BE2C (cell line): Measurements from ENCODE around the gene PSMD12.

Experiments used
- DNase-seq: peaks from one replicate; pipeline ENCODE4 v3.0.0-alpha.2; 2020
- H3K27me3 ChIP-seq: fragments of 250-450 bp; sonication (Bioruptor Pico); 2 replicates; pipeline ENCODE4 v1.5.1; 2020; ENCODE audit warnings: mild to moderate bottlenecking
- H3K36me3 ChIP-seq: fragments of 250-450 bp; sonication (Bioruptor Pico); 2 replicates; pipeline ENCODE4 v1.5.1; 2020; ENCODE audit warnings: mild to moderate bottlenecking
- H3K4me1 ChIP-seq: fragments of 250-450 bp; sonication (Bioruptor Pico); 2 replicates; pipeline ENCODE4 v1.5.1; 2020
- H3K4me3 ChIP-seq: 2 replicates; pipeline ENCODE4 v1.5.1; 2011; ENCODE audit warnings: low read depth, low read length
- H3K9me3 ChIP-seq: fragments of 250-450 bp; sonication (Bioruptor Pico); 2 replicates; pipeline ENCODE4 v1.5.1; 2020
- TF ChIP-seq, protein P1 (sequence below): IDR thresholded peaks from 2 replicates; pipeline ENCODE4 v1.5.1; 2012; ENCODE audit warnings: mild to moderate bottlenecking, low read depth, low read length

The PSMD12 gene

DNA sequence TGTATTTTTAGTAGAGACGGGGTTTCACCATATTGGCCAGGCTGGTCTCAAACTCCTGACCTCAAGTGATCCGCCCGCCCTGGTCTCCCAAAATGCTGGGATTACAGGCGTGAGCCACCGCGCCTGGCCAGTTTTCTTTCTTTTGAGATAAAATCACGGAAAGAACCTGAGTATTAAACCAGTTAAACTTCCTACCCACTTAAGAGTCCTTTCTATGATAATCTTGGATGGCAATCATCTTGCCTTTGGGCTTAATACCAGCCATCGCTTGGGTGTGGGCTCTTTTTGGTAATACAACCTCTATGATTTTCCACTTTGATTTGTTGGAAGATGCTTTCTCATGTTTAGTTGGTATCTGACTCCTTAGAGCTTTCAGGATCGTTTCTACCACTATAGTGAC, 34.7 kb upstream of the PSMD12 start:
- no peaks in the 10 kb centered on the region for H3K27me3 ChIP-seq
- DNase-seq = no peak
- no peaks in the 10 kb centered on the region for H3K9me3 ChIP-seq
- H3K4me3 ChIP-seq = no peak overlapping the region
- no peaks in the 10 kb centered on the region for H3K4me1 ChIP-seq
- H3K36me3 ChIP-seq = no peaks in the 10 kb centered on the region
- TF ChIP-seq, protein P1, sequence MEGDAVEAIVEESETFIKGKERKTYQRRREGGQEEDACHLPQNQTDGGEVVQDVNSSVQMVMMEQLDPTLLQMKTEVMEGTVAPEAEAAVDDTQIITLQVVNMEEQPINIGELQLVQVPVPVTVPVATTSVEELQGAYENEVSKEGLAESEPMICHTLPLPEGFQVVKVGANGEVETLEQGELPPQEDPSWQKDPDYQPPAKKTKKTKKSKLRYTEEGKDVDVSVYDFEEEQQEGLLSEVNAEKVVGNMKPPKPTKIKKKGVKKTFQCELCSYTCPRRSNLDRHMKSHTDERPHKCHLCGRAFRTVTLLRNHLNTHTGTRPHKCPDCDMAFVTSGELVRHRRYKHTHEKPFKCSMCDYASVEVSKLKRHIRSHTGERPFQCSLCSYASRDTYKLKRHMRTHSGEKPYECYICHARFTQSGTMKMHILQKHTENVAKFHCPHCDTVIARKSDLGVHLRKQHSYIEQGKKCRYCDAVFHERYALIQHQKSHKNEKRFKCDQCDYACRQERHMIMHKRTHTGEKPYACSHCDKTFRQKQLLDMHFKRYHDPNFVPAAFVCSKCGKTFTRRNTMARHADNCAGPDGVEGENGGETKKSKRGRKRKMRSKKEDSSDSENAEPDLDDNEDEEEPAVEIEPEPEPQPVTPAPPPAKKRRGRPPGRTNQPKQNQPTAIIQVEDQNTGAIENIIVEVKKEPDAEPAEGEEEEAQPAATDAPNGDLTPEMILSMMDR = no peak

DNA sequence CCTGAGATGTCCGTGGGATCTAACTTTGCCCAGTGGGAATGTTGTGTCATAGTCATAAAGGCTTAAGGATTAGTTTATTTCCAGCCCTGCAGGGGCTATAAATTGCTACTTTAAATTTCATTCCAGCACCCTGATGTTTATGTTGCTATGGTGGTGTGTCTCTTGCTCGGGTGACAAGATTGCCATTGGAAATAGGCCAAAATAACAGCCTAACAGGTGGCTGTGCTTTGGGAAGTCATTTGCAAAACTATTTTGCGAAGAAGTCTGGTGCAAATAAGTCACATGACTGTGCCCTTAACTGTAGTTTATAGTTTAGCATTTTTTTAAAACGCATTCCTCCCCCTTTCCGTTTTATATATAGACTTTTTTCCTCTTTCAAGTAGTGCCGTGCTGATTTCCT, 33.8 kb upstream of the PSMD12 start:
- Histone ChIP-seq H3K9me3 (no peaks in the 10 kb centered on the region), H3K4me1 (no peaks in the 10 kb centered on the region), H3K36me3 (no peaks in the 10 kb centered on the region), H3K4me3 (no peak overlapping the region), H3K27me3 (no peaks in the 10 kb centered on the region)
- TF ChIP-seq, protein P1 = no peak
- DNase-seq = no peak

DNA sequence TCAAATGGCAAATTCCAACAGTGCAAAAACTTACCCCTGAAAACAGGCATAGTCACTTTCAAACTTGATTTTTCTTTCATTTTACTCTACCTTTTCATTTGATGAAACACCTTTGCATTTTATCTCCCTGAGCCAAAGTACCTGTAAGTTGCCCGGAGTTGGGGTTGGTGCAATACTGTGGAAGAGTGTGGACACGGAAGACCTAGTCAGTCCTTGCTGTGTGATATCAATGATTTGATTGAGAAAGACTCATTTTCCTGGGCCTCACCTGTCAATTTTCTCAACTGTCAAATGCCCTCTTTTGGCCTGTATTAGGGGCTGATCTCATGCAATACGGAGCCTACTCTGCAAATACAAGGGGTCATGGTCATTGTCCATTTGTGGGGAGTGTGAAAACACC, 33.3 kb upstream of the PSMD12 start:
- no peaks in the 10 kb centered on the region for H3K9me3 ChIP-seq
- H3K4me3 ChIP-seq = no peak overlapping the region
- H3K36me3 ChIP-seq = no peaks in the 10 kb centered on the region
- no peaks in the 10 kb centered on the region for H3K27me3 ChIP-seq
- DNase-seq = no peak
- TF ChIP-seq, protein P1 = no peak
- H3K4me1 ChIP-seq = no peaks in the 10 kb centered on the region

DNA sequence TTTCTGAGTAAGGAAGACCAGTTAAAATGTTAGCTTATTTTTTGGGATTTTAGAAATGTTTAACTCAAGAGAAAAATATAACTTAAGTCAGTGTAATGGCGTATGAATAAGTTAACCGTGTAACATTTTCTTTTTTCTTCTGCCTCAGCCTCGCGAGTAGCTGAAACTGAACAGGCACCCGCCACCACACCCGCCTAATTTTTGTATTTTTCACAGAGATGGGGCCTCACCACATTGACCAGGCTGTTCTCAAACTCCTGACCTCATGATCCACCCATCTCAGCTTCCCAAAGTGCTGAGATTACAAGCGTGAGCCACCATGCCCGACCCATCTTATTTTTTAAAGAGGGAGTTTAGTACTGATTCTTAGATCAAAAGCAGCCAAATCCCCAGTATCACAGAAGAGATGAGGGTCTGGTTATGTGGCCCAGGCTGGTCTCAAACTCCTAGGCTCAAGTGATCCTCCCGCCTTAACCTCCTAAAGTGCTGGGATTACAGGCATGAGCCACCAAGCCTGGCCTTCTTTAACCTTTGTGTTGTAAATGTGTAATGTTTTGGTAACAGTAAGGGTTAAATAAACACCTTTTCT, 27.5 kb upstream of the PSMD12 start:
- H3K4me3 ChIP-seq = no peak overlapping the region
- TF ChIP-seq, protein P1 = no peak
- H3K27me3 ChIP-seq = no peaks in the 10 kb centered on the region
- H3K9me3 ChIP-seq = no peaks in the 10 kb centered on the region
- H3K36me3 ChIP-seq = no peaks in the 10 kb centered on the region
- DNase-seq = no peak
- no peaks in the 10 kb centered on the region for H3K4me1 ChIP-seq

DNA sequence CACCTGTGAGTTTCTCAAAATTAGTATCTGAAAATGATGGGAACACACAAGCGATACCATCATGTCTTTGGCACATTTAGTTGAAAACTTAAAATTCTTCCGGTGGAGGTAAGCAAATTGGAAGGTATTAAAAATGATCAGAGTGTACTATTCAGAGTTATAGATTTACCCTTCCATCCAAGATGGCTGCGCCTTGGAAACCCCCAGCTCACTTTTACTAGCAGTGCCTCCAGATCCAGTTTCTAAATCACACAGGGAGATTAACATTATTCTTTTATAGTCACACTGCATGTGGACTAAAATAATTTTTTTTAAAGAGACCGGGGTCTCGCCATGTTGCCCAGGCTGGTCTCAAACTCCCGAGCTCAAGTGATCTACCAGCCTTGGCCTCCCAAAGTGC, 25.7 kb upstream of the PSMD12 start:
- Histone ChIP-seq H3K27me3 (no peaks in the 10 kb centered on the region), H3K4me1 (no peaks in the 10 kb centered on the region), H3K9me3 (no peaks in the 10 kb centered on the region), H3K36me3 (no peaks in the 10 kb centered on the region), H3K4me3 (no peak overlapping the region)
- no peak for DNase-seq
- TF ChIP-seq, protein P1 = no peak

DNA sequence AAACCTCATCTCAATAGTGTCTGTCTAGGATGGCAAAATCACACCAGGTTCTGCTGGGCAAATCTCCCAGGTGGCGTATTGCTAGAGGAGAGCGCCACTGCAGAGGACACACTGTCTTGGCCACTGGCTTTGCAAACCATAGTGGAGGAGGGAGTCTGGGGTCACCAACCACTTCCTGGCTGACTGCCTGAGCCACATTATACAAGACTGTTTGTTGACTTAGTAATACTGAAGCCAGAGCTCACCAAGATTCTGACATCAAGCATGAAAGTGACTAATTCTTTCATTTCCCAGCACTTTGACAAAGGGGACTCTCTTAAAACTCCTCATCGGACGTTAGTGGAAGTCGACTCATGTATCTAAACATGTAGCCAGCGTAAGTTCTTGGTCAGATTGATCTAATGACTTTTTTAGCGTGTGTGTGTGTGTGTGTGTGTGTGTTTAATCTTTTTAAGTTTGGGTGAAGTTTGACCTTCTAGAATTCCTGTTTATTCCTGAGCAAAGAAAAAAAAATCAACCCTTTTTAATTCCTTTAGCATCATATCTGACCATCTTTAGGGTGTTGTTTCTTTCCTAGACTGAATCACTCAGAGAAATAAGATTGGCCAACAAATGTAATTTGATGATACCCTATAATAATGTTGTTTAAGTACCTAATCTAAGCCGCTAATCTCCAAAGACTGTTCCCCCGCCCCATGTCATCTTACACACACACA, 24.4 kb upstream of the PSMD12 start:
- Histone ChIP-seq H3K4me1 (no peaks in the 10 kb centered on the region), H3K27me3 (no peaks in the 10 kb centered on the region), H3K4me3 (no peak overlapping the region), H3K9me3 (no peaks in the 10 kb centered on the region), H3K36me3 (no peaks in the 10 kb centered on the region)
- no peak for DNase-seq
- TF ChIP-seq, protein P1 = no peak
